ENCODE measurements around the gene SFTPA1. TPM values are rescaled to one million over a fixed set of nuclear protein-coding genes. Genes with fewer than 3 reads are reported as not detected.

Gene SFTPA1
- total and polyA plus RNA-seq, 2 donors (not counting 1 experiment from before 2014, with no cell fraction given) = not detected

GRCh38 chr10:79601939-79602338 is 8.8 kb upstream of the SFTPA1 start:
- H3K4me3 ChIP-seq (ENCODE audit: control extremely low read depth in 1 of 5, extremely low read depth in 1 of 5, insufficient read depth in 1 of 5, low read depth in 2 of 5, low read length in 4 of 5) = no peak overlapping the region
- no peaks in the 10 kb centered on the region for H4K20me1 ChIP-seq (ENCODE audit: control insufficient read depth, insufficient read depth, low read length, poor library complexity, severe bottlenecking)
- H3K4me2 ChIP-seq (replicated peaks; ENCODE audit: low read depth, low read length, poor library complexity, severe bottlenecking) = no peak overlapping the region
- no peaks in the 10 kb centered on the region for H3K4me1 ChIP-seq (ENCODE audit: control insufficient read depth in 2 of 2, insufficient read depth in 2 of 2, low read length in 2 of 2)
- no peaks in the 10 kb centered on the region for H3K79me2 ChIP-seq (ENCODE audit: control insufficient read depth, insufficient read depth, low read length)
- ChIA-PET POLR2A (no interaction called here), CTCF (no interaction called here)
- no peak overlapping the region for H2AFZ ChIP-seq (ENCODE audit: insufficient read depth, low read depth, low read length, poor library complexity, severe bottlenecking)
- WGBS (ENCODE audit: insufficient coverage) = no CpG with 5 or more reads among the region's 1 CpG
- TF ChIP-seq CTCF (IDR thresholded peaks at IDR 0.05) = no peak
- TF ChIP-seq EZH2 (IDR thresholded peaks at IDR 0.05; ENCODE audit: borderline replicate concordance, insufficient read depth, low read depth, low read length, poor library complexity, severe bottlenecking) = no peak
- Mint-ChIP-seq H3K9me3 (ENCODE audit: insufficient read depth) (peaks cover 14% of the 10 kb centered on the region), H3K4me1 (peaks cover 6% of the 10 kb centered on the region), H3K27ac (no peak overlapping the region), H3K27me3 (peaks cover 2% of the 10 kb centered on the region), H3K4me3 (no peak overlapping the region)
- no peaks in the 10 kb centered on the region for H3K27me3 ChIP-seq (replicated peaks in 1 of 4; ENCODE audit: control extremely low read depth in 1 of 4, control insufficient read depth in 3 of 4, insufficient read depth in 4 of 4, low read length in 3 of 4)
- intact Hi-C loops (cut with micrococcal nuclease) = no loop called here
- ATAC-seq (ENCODE audit: low read depth) = no peak
- H3K36me3 ChIP-seq (replicated peaks in 1 of 2; ENCODE audit: control extremely low read depth in 1 of 2, control insufficient read depth in 1 of 2, extremely low read depth in 1 of 2, insufficient read depth in 2 of 2, low read length in 1 of 2) = no peaks in the 10 kb centered on the region
- DNase-seq = no peak
- no peak overlapping the region for H3K9ac ChIP-seq (ENCODE audit: low read length)
- H3K27ac ChIP-seq (ENCODE audit: low read length in 2 of 2) = no peak overlapping the region
- H3K9me3 ChIP-seq (ENCODE audit: control extremely low read depth in 1 of 3, control insufficient read depth in 2 of 3, insufficient read depth in 1 of 3, low read length in 2 of 3) = peaks cover 0 to 12% (median 3%) of the 10 kb centered on the region in 3 donors

GRCh38 chr10:79602953-79603352 is 7.8 kb upstream of the SFTPA1 start:
- H3K4me3 Mint-ChIP-seq = no peak overlapping the region
- H2AFZ ChIP-seq (ENCODE audit: insufficient read depth, low read depth, low read length, poor library complexity, severe bottlenecking) = no peak overlapping the region
- no peak overlapping the region for H3K4me2 ChIP-seq (replicated peaks; ENCODE audit: low read depth, low read length, poor library complexity, severe bottlenecking)
- peaks cover 7% of the 10 kb centered on the region for H3K9me3 Mint-ChIP-seq (ENCODE audit: insufficient read depth)
- TF ChIP-seq CTCF (IDR thresholded peaks at IDR 0.05) = no peak
- TF ChIP-seq EZH2 (IDR thresholded peaks at IDR 0.05; ENCODE audit: borderline replicate concordance, insufficient read depth, low read depth, low read length, poor library complexity, severe bottlenecking) = no peak
- peaks cover 3% of the 10 kb centered on the region for H3K27me3 Mint-ChIP-seq
- H3K9me3 ChIP-seq (ENCODE audit: control extremely low read depth in 1 of 3, control insufficient read depth in 2 of 3, insufficient read depth in 1 of 3, low read length in 2 of 3) = peaks cover 0 to 3% (median 0%) of the 10 kb centered on the region in 3 donors
- intact Hi-C loops (cut with micrococcal nuclease) = no loop called here
- H3K4me1 Mint-ChIP-seq = peaks cover 6% of the 10 kb centered on the region
- no peak overlapping the region for H3K27ac ChIP-seq (ENCODE audit: low read length in 2 of 2)
- ChIA-PET CTCF (no interaction called here), POLR2A (no interaction called here)
- H3K36me3 ChIP-seq (replicated peaks in 1 of 2; ENCODE audit: control extremely low read depth in 1 of 2, control insufficient read depth in 1 of 2, extremely low read depth in 1 of 2, insufficient read depth in 2 of 2, low read length in 1 of 2) = no peaks in the 10 kb centered on the region
- no peak overlapping the region for H3K4me3 ChIP-seq (ENCODE audit: control extremely low read depth in 1 of 5, extremely low read depth in 1 of 5, insufficient read depth in 1 of 5, low read depth in 2 of 5, low read length in 4 of 5)
- ATAC-seq (ENCODE audit: low read depth) (no peak), DNase-seq (no peak)
- no peaks in the 10 kb centered on the region for H3K27me3 ChIP-seq (replicated peaks in 1 of 4; ENCODE audit: control extremely low read depth in 1 of 4, control insufficient read depth in 3 of 4, insufficient read depth in 4 of 4, low read length in 3 of 4)
- WGBS (ENCODE audit: insufficient coverage) = 50% methylated on average over 2 of the region's 2 CpGs
- no peak overlapping the region for H3K27ac Mint-ChIP-seq
- no peaks in the 10 kb centered on the region for H4K20me1 ChIP-seq (ENCODE audit: control insufficient read depth, insufficient read depth, low read length, poor library complexity, severe bottlenecking)
- no peaks in the 10 kb centered on the region for H3K79me2 ChIP-seq (ENCODE audit: control insufficient read depth, insufficient read depth, low read length)
- H3K4me1 ChIP-seq (ENCODE audit: control insufficient read depth in 2 of 2, insufficient read depth in 2 of 2, low read length in 2 of 2) = no peaks in the 10 kb centered on the region
- H3K9ac ChIP-seq (ENCODE audit: low read length) = no peak overlapping the region
